Dedifferentiated amniotic fluid mesenchymal stem cell (primary cell): ENCODE data around the gene SLC39A11.
A peak's percentile ranks its signal among the peaks of the same experiment; 100 is the strongest.

Experiments
- DNase-seq: peaks from one replicate; pipeline ENCODE4 v3.0.0-alpha.2; 2016; ENCODE audit errors: extremely low spot score

SLC39A11 gene

DNA sequence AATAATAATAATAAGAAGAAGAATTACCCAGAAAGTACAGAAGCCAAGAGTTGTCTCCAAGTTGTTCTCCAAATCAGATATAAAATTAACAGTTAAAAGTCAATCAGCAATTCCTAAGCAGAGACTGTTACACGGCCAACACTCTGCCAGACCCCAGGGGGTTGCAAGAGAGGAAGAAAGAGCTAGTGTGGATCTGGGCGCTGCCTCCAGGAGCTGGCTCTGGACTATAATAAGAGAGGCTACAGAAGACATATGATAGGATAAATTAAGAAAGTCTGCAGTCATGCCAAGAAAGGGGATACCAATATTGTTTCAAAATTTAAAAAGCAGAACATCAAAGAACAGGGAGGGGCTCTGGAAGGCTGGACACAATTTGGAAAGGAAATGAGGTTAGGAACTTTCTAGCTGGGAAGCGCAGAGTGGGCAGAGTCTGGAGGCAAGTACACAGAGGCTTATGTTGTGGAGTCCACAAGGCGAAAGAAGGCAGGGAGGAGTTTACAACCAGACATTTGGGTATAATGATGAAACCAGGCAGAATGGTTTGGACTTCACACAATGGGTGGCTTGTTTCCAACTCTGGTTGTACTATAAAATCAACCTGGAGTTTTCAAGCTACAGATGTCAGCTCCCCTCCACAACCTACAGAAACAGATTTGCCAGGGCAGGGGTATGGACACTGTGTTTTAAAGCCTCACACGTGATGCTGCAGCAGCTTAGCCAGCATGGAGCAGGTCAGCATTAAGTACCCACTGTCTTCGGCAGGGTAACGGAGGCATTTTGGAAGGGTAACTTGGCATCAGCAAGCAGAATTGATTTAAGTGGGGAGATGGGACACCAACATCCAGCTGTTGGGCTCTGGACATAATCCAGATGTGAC lies 49.4 kb downstream of the SLC39A11 start:
- no peak for DNase-seq

DNA sequence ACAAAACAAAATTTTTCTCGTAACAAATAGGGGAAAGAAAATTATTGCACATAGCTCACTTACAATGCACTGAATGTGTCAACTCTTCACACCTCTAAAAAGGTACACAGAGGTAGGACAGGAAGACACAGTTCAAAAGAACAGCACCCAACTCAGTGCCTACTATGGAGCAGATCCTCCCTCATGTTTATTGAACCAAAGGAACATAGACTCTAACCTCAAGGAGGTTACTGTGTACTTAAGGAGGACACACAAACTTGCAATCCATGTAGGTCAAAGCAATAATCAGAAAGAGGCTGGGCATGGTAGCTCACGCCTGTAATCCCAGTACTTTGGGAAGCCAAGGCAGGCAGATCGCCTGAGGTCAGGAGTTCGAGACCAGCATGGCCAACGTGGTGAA lies 50.3 kb downstream of the SLC39A11 start:
- no peak for DNase-seq

DNA sequence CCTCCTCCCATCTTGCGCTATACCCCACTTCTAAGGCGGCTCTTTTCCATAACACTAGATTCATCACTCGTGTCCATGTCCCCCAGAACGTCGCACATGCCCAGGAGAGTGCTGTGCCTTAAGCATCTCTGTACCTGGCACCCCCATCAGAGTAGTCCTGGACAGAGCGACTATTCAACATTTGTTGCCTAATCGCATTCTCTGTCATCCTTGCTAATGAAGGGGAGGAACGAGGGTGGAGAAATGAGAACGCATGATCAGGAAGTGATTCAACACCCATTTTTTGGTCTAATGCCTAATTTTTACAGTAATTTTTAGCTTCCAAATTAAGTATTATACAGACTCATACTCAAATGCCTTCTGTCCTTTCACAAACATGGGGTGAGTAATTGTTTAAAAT lies 53.2 kb downstream of the SLC39A11 start:
- DNase-seq = no peak

DNA sequence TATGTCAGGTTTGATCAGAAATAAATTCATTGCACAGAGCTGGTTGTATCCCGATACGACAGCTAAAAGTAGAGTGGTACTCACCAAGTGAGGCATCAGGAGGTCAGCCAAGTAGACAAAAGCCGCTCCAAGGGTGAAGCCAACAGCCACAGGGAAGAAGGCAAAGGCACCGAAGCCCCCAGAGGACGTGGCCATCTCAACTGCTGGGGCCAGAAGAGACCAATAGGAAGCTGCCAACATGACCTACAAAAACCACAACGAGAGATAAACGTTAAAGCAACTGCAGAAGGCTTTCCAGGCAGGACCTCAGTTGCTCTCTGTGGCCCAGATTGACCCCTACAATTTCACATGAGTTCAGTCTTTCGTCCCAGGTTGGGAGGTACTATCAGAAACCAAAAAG lies 61.0 kb downstream of the SLC39A11 start:
- DNase-seq = no peak

DNA sequence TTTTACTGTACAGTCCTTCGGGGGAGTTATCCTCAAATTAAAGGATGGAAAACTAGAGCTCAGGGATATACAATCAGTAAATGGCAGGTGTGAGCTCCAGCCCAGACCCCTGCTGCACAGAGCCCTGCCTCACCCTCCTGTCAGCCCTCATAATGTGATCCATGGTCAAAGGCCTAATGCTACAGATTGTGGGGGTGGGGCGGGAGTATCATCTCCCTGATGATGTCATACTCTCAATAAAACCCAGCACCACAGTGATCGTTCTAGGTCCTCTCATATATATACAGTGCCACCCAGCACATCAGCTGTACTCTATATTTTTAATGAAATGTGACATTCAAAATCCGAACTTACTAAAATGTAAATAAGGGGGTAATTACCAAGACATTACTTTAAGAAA lies 61.5 kb downstream of the SLC39A11 start:
- DNase-seq = no peak

DNA sequence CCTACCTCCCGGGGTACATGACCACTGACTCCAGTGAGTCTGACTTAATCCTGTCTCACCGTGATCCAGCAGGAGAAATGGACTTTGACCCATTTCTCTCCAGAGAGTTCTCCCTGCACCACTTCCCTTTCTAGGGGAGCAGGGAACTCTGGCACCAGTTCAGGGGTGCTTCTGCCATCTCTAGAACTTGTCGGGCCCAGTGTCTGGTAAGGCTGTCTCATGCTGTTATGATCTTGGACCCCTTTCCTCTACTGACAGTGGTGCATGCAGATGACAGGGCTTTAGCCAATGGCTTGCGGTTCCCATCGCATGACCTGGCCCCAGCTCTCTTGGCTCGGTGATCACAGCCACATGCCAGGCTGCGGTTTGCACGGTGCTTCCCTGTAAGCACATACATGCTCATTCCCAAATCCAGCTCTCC lies 62.0 kb downstream of the SLC39A11 start:
- no peak for DNase-seq

DNA sequence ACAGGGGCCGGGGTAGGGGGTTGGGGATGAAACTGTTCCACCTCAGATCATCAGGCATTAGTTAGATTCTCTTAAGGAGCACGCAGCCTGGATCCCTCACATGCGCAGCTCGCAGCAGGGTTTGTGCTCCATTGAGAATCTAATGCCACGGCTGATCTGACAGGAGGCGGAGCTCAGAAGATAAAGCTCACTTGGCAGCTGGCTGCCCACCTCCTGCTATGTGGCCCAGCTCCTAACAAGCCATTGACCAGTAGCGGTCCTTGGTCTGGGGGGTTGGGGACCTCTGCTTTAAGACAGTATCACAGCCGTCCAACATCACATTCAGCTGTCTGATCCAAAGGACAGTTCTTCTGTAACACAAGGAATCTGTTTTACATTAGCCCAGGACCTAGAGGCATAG lies 62.5 kb downstream of the SLC39A11 start:
- no peak for DNase-seq

DNA sequence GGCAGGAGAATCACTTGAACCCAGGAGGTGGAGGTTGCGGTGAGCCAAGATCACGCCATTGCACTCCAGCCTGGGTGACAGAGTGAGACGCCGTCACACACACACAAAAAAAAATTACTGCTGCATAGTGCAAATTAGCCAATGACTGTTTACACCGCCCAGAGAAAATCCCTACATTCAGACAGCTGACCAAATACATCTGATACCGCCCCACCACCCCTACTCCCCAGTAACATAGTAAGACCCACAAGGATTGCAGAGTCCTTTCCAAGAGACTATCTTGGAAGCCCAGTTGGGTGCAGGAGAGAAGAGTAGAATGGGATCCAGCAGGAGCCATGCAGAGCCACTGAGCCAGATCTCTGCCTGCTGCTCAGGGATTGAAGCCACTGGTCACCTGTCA lies 63.5 kb downstream of the SLC39A11 start:
- no peak for DNase-seq

DNA sequence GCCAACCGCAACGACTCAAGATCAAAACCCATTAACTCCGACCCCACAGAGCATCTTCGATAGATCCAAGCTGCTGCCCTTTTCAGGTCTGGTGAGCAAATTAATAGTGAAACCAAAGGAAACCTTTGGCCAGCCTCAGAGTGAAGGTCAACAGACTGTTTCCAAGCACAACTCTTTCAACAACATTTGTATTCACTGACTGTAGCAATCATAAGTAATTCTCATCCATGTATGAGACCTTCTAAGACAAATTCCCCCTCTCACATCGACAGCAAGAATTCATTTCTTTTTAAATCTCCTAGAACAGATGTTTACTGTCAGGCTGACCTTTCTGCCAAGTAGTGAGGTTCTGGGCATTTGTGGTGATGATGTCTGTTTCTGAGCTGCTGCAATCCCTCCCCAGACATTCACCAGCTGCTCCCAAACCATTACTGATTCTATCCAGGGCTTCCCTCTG lies 64.2 kb downstream of the SLC39A11 start:
- peak; percentile 42 for DNase-seq

DNA sequence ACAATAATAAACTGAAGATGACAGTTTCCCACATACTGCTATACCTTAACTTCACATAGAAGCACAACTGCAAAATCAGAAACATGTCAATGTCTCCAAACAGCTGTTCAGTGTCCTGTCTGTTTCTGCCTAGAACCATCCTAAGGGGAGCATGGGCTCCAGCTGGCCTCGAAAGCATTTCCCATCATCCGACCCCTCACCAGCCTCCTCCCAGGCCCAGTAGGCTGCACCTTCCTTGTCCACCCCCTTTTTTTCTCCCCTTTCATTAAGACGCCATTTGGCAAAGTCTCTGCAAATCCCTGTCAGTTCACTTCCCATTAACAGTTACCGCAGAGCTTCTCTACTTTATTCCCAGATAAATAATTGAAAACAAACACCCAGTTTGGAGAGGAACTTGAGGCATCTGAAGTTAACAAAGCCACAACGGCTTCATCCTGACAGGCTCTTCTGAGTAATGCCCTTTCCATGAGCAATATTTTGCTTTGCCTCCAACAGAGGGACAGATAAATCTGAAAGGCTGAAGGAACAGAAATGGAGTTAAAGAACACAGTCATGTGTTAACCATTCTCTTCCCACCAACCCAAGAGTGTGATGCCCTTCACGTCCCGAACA lies 65.3 kb downstream of the SLC39A11 start:
- no peak for DNase-seq

DNA sequence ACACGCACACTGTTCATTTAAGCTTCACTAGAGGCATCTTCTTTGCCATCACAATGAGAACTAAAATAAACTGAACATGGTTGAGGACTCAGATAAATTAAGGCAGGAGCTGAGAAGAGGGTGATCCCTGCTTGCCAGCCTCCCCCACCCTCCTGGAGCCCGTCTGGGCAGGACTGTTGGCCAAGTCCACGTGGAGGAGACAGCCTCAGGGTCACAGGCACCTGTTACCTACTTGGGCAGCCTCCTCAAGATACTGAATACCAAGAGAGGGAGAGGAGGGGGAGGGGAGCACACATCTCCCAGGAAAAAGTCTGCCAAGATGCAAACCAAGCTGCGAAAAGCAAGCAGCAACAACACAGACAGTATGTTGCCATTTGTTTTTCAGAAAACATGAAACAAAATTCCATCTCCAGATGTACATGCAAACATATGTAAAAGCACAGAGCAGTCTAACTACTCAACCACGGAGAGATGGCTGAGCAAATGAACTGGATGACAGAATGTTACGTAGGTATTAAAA lies 67.4 kb downstream of the SLC39A11 start:
- DNase-seq = peak; percentile 9

DNA sequence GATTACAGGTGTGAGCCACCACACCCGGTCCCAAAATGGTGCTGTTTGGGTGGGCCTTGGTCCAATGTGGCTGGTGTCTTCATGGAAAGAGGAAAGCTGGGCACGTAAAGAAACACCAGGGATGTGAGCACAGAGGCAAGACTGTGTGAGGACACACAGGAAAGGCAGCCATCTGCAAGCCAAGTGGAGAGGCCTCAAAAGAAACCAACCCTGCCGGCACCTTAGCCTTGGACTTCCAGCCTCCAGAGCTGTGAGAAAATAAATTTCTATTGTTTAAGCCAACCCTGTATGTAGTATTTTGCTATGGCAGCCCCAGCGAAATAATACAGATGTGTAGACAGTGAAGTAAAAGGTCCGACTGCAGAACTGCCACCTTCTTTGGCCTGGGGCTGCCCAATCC lies 68.7 kb downstream of the SLC39A11 start:
- no peak for DNase-seq

DNA sequence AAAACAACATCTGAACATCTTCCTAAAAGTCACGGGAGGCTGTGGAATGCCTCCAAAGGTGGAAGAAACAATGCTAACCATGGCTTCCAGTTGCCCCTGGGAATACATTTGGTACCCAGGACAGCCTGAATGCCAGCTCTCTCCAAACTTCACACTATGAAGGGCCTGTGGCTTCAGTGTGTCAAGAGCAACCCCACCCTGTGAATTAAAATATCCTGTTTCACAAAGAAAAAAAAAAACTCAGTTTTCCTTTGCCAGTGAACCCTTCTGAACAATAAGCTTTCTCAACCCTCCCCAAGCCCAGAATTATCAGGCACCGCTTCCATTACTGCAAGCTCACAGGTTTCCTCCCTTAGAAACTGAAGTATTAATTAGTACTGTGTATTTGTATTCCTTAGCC lies 69.8 kb downstream of the SLC39A11 start:
- no peak for DNase-seq

DNA sequence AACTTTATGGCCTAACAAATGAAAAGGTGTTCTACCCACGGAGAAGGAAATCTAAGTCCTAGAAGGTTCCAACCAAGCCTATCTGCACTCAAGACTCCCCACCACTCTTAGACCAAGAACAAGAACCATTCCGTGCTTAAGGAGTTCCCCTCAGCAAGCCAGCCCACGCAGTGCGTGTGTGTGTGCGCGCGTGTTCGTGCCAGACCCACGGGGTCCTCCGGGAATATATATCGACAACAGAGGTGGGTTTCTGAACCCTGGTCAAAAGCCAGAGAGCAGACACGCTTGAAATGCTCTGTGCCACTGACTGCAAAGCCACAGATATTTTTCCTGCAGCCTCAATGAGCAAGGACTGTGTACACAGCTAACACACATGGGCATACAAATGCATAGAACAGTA lies 70.7 kb downstream of the SLC39A11 start:
- DNase-seq = no peak

DNA sequence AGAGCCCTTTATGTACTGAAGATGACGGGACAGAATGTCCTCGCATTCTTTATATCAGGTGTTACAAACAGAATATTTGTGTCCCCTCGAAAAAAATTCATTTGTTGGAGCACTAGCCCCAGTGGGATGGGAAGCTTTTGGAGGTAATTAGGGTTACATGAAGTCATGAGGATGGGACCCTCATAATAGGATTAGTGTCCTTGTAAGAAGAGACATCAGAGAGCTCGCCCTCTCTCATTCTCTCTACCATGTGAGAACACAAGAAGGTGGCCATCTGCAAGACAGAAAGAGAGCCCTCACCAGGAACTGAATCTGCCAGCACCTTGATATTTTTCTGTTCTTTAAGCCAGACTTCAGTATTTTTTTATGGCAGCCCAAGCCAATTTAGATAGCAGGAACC lies 72.4 kb downstream of the SLC39A11 start:
- DNase-seq = no peak

DNA sequence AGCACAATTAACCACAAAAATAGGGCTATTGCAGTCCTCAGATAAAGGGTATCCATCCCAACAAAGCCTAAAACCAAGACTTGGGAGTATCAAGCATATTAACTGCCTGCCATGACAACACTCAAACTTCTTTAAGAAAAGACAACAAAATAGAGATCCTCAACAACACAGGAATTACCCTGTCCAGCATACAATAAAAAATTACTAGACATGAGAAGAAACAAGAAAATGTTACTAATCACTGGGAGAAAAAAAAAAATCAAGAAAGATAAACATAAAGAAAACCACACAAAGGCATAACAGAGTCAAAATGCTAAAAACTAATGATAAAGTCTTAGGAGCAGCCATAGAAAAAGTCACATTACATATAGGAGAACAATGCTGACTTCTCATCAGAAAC lies 73.9 kb downstream of the SLC39A11 start:
- DNase-seq = no peak

DNA sequence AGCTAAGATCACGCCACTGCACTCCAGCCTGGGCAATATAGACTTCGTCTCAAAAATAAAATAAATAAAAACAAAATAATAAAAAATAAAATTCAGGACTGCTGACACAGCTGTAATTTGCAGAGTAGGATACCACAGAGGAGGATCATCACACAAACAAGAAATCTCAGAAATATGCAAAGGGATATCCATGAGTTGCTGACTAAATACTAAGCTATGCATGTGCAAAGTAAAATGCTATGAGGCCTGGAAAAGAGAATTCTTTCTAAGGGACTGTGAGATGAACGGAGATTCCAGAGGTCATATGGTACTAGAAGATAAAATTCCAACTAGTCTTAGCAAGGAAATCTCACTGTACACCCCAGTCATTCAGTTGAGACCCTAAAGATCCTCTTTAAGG lies 74.8 kb downstream of the SLC39A11 start:
- DNase-seq = peak; percentile 61

DNA sequence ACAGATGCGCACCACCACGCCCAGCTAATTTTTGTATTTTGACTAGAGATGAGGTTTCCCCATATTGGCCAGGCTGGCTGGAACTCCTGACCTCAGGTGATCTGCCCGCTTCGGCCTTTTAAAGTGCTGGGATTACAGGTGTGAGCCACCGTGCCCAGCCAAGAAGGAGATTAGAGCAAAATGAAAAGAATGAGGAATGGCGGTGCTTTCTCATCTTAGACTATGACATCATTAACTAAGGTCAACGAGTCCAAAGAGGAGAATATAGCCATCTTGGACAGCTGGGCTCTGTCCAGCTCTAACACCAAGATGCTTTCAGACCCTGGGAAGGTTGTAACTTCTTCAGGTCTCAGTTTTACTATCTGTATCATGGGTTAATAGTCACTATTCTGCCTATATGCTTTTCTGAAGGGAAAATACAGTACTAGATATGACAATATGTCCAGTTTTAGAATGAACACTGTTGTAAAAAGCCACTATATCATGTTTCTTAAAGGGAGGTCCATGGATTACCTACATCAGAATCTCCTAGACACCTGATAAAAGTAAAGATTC lies 76.7 kb downstream of the SLC39A11 start:
- DNase-seq = no peak

DNA sequence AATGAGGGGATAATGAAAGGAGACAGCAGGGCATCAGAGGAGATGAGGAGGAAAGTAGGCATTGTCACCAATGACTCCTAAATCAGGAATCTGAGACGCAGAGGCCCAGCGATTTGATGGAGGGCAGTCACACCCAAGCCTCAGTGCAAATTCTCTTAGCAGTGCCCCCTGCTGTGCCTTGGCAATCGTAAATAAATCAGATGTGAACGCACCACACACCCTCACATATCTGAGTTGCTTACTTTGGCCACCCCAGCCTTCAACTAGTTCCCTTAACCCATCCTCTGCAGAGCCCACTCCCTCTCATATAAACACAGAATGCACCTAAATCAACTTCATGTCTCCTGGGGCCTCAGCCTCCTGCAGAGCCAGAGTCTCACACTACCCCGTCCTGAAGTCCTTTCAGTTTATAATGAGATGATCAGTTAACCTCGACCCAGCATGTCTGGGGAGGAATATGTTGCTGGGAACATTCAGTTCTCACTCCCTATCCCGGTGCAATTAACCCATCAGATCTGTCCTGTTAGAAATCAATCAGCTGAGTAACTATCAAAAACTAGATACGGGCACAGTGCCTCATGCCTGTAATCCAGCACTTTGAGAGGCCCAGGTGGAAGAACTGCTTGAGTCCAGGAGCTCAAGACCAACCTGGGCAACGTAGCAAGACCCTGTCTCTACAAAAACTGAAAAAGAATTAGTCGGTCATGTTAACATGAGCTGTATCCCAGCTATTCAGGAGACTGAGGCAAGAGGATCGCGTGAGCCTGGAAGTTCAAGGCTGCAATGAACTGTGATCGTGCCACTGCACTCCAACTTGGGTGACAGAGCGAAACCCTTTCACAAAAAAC lies 78.4 kb downstream of the SLC39A11 start:
- DNase-seq = no peak

DNA sequence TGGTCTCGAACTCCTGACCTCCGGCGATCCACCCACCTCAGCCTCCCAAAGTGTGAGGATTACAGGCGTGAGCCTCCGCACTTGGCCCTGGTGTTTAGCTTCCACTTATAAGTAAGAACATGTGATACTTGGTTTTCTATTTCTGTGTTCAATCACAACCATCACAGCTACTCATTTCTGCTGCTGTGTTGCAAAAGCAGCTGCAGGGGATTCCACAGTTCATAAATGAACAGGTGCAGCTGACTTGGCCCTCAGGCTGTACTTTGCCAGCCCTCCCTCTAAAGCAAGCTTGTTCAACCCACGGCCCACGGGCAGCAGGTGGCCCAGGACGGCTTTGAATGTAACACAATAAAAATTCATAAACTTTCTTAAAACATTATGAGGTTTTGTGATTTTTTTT lies 79.2 kb downstream of the SLC39A11 start:
- DNase-seq = no peak

DNA sequence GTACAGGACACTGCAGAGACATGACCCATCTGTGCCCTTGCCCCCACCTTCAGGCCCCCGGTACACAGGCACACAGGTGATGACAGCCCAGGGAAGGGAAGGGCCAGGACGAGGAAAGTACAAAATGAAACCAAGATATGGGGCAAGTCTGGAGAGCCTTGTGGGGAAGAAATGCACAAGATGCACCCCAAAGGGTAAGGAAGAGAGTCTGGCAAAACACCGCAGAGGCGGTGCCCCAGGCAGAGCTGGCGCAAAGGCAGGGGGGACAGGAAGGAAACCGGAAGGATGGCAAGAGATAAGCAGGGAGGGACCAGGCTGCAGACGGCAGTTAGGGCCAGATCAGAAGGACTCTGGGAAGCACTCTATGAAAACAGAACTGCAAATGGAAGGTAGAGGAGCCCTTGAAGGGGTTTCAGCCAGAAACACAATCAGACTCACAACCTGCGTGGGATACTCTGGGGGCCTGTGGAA lies 81.4 kb downstream of the SLC39A11 start:
- no peak for DNase-seq

DNA sequence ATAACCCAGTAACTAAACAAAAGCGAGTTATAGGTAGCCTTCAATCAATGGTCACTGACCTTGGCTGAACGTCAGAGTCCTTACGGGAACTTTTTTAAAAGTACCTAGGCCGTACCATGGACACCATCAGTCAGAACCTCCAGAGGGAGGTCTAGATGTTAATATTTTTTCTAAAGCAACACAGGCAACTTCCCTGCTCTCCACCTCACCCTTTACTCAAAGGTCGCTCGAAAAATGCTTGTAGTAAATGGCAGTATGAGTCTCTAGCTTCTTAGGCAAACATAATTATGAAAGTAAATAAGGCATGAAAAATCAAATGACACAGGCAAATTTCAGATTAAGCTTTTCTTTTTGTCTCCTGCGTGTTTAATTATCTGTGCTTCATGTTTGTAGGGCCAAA lies 82.1 kb downstream of the SLC39A11 start:
- no peak for DNase-seq
